ENCODE data around the gene B3GNT5.

The B3GNT5 gene

DNA sequence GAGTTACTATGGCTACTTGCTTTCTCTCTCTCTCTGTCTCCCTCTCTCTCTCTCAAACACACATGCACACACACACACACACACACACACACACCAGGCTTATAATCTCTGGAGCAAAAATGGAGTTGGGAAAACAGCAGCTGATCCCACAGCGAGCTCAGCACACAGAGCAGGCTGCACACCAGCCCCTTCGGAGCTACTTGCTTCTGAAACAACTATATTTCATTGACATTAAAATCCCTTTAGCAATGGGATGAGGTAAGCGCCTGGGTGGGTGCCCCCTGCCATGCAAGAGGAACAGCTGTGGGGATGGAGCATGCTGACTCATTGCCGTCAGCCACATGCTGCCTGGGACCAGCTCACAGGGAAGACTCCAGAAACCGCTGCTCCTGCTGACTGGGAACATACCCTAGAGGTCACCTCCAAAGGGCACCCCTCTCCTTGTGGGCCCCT lies 45.7 kb downstream of the B3GNT5 start:
- Histone ChIP-seq H3K27ac (ENCODE audit: low read depth, low read length) (no peak overlapping the region), H3K27me3 (ENCODE audit: control insufficient read depth in 1 of 2, insufficient read depth in 2 of 2, low read length in 2 of 2) (no peaks in the 10 kb centered on the region), H3K4me1 (ENCODE audit: control insufficient read depth in 1 of 2, insufficient read depth in 2 of 2, low read length in 2 of 2) (peaks cover 0 to 3% of the 10 kb centered on the region in 2 donors), H3K36me3 (ENCODE audit: control insufficient read depth in 1 of 2, insufficient read depth in 2 of 2, low read length in 2 of 2) (peaks cover 0 to 4% of the 10 kb centered on the region in 2 donors), H3K9ac (ENCODE audit: low read depth in 1 of 2, low read length in 2 of 2) (no peak overlapping the region), H3K4me3 (ENCODE audit: low read depth in 1 of 2, low read length in 2 of 2) (no peak overlapping the region), H3K9me3 (ENCODE audit: control insufficient read depth in 1 of 2, low read length in 2 of 2) (no peaks in the 10 kb centered on the region)

DNA sequence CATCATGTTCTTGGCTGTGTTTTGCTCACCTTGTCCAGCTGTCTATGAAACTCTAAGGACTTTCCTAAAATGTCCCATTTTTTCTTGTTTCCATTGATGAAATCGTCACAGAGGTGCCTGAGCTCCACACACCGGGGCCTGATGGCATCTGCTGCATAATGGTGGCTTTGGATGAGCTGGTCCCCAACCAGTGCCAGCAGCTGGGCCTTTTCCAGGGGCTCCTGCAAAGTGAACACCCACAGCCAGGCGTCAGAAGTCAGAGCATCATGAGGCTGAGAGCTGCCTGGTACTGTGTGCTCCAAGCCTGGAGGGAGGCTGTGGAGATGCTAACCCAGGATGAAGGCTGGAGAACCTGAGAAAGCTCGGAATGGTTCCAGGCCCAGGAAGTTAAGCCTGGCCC lies 46.9 kb downstream of the B3GNT5 start:
- no peak overlapping the region for H3K27ac ChIP-seq (ENCODE audit: low read depth, low read length)
- peaks cover 0 to 8% of the 10 kb centered on the region in 2 donors for H3K4me1 ChIP-seq (ENCODE audit: control insufficient read depth in 1 of 2, insufficient read depth in 2 of 2, low read length in 2 of 2)
- H3K27me3 ChIP-seq (ENCODE audit: control insufficient read depth in 1 of 2, insufficient read depth in 2 of 2, low read length in 2 of 2), result no peaks in the 10 kb centered on the region

DNA sequence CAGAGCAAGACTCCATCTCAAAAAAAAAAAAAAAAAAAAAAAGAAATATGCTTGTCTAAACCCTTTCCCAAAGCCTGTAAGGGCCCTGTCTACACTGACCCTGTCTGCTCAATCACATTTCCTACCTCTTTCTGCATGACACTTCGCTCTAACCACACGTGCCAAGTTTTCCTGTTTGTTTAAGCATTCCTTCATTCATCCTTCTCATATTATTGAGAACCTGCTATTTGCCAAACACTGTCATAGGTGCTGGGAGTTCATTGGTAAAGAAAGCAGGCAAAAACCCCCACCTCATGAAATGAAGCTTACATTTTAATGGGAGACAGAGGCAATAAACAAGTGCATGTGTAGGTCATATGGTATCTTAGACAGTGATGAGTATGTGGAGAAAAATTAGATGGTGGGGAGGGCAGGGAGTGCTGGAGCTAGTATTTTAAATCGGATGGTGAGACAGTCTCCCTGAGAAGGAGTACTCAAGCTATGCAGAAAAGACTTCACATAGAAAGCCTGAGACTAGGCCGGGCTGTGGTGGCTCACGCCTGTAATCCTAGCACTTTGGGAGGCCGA lies 48.0 kb downstream of the B3GNT5 start:
- Histone ChIP-seq H3K36me3 (ENCODE audit: control insufficient read depth in 1 of 2, insufficient read depth in 2 of 2, low read length in 2 of 2) (peaks cover 0 to 2% of the 10 kb centered on the region in 2 donors), H3K9ac (ENCODE audit: low read depth in 1 of 2, low read length in 2 of 2) (no peak overlapping the region), H3K4me3 (ENCODE audit: low read depth in 1 of 2, low read length in 2 of 2) (no peak overlapping the region), H3K27me3 (ENCODE audit: control insufficient read depth in 1 of 2, insufficient read depth in 2 of 2, low read length in 2 of 2) (no peaks in the 10 kb centered on the region), H3K9me3 (ENCODE audit: control insufficient read depth in 1 of 2, low read length in 2 of 2) (no peaks in the 10 kb centered on the region), H3K4me1 (ENCODE audit: control insufficient read depth in 1 of 2, insufficient read depth in 2 of 2, low read length in 2 of 2) (peaks cover 3 to 11% of the 10 kb centered on the region in 2 donors), H3K27ac (ENCODE audit: low read depth, low read length) (no peak overlapping the region)

More for the DNA sequence above, 46.9 kb downstream of the B3GNT5 start:
- no peak overlapping the region for H3K9ac ChIP-seq (ENCODE audit: low read depth in 1 of 2, low read length in 2 of 2)
- H3K9me3 ChIP-seq (ENCODE audit: control insufficient read depth in 1 of 2, low read length in 2 of 2), result no peaks in the 10 kb centered on the region
- H3K4me3 ChIP-seq (ENCODE audit: low read depth in 1 of 2, low read length in 2 of 2), result no peak overlapping the region
- H3K36me3 ChIP-seq (ENCODE audit: control insufficient read depth in 1 of 2, insufficient read depth in 2 of 2, low read length in 2 of 2), result peaks cover 0 to 4% of the 10 kb centered on the region in 2 donors

DNA sequence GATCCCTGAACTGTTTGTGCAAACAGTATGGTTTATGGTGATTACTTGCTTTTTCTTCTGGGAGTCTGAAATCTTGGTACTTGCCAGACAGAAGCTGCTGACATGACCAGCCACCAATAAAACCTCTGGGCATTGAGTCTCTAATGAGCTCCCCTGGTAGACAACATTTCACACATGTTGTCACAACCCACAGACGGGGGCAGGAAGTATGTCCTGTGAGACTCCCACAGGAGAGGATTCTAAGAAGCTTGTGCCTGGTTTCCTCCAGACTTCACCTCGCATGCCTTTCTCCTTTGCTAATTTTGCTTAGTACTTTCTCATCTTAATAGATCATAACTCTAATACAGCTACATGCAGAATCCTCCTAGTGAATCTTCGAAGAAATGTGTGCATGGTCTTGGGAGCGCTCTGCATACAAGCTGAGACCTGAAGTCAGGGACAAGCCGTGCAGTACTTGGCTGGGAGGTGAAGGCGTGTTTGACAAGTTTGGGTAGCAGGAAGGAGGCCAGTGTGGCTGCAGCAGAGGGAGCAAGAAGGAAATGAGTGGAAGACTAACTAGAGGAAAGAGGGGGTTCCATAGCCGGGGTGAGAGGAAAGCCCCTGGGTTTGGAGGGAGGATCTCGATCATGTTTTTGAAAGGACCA lies 49.0 kb downstream of the B3GNT5 start:
- H3K9me3 ChIP-seq (ENCODE audit: control insufficient read depth in 1 of 2, low read length in 2 of 2), result no peaks in the 10 kb centered on the region

DNA sequence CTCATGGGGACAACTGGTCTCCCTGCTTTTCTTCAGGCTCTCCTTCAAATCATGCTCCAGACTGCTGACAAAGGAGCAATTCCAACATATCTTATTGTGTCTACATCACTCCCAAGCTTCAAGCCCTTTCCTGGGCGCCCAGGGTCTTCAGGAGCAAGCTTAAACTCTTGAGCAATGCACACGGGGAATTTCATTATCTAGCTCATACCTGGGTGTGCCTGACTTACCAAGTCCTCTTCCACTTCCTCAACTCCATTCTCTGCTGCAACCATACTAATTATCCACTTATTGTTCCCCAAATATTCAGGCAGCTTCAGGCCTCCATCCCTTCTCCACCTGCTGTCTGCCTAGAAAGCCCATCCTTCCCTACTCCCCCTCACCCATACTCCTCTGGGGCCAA lies 50.6 kb downstream of the B3GNT5 start:
- Histone ChIP-seq H3K4me1 (ENCODE audit: control insufficient read depth in 1 of 2, insufficient read depth in 2 of 2, low read length in 2 of 2) (peaks cover 25 to 30% of the 10 kb centered on the region in 2 donors), H3K27me3 (ENCODE audit: control insufficient read depth in 1 of 2, insufficient read depth in 2 of 2, low read length in 2 of 2) (no peaks in the 10 kb centered on the region), H3K27ac (ENCODE audit: low read depth, low read length) (no peak overlapping the region), H3K9ac (ENCODE audit: low read depth in 1 of 2, low read length in 2 of 2) (no peak overlapping the region), H3K9me3 (ENCODE audit: control insufficient read depth in 1 of 2, low read length in 2 of 2) (no peaks in the 10 kb centered on the region), H3K4me3 (ENCODE audit: low read depth in 1 of 2, low read length in 2 of 2) (no peak overlapping the region), H3K36me3 (ENCODE audit: control insufficient read depth in 1 of 2, insufficient read depth in 2 of 2, low read length in 2 of 2) (no peaks in the 10 kb centered on the region)

More for the DNA sequence above, 49.0 kb downstream of the B3GNT5 start:
- Histone ChIP-seq H3K4me3 (ENCODE audit: low read depth in 1 of 2, low read length in 2 of 2) (no peak overlapping the region), H3K27ac (ENCODE audit: low read depth, low read length) (no peak overlapping the region), H3K9ac (ENCODE audit: low read depth in 1 of 2, low read length in 2 of 2) (no peak overlapping the region), H3K36me3 (ENCODE audit: control insufficient read depth in 1 of 2, insufficient read depth in 2 of 2, low read length in 2 of 2) (no peaks in the 10 kb centered on the region), H3K4me1 (ENCODE audit: control insufficient read depth in 1 of 2, insufficient read depth in 2 of 2, low read length in 2 of 2) (peaks cover 10 to 19% of the 10 kb centered on the region in 2 donors), H3K27me3 (ENCODE audit: control insufficient read depth in 1 of 2, insufficient read depth in 2 of 2, low read length in 2 of 2) (no peaks in the 10 kb centered on the region)

DNA sequence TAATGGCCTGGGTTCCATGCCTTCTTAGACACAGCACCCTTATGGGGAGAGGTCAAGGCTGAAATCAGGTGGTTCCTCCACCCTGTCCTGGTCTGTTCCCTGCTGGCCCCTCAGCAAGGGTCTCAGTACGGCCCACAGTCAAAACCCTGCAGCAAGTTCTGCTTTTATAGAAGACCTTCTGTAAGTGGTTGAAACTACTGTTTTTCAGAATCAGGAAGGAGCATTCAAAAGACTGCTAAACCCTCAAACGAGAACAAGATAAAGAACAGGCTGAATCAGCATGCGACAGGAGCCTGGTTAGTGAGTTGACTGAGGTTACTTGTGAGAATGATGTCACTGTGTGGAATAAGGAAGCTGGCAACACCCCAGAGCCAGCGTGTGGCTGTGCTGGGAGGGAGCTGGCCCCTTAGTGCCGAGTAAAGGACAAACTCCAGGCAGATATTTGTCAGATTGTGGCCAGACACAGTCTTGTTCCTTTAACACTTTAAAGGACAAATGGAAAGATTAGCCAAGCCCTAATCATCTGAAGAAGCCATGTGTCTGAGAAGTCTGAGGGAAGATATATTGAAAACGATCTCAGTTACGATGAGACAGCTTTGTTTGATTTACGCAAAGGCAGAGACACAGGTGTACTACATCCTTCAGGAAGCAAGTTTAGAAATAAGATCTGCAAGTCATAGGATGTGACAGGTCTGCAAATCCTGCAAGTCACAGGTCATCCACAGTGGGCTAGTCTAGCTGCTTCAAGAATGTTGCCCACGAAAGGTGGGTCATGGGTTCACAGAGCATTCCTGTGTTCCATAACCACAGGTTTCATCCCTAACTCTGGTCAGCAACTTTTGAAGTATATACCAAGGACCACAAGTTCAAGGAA lies 54.0 kb downstream of the B3GNT5 start:
- no peaks in the 10 kb centered on the region for H3K36me3 ChIP-seq (ENCODE audit: control insufficient read depth in 1 of 2, insufficient read depth in 2 of 2, low read length in 2 of 2)
- H3K9ac ChIP-seq (ENCODE audit: low read depth in 1 of 2, low read length in 2 of 2), result peak overlapping the region; percentile 44 to 60
- H3K4me3 ChIP-seq (ENCODE audit: low read depth in 1 of 2, low read length in 2 of 2), result peak overlapping the region; percentile 22 to 48
- peaks cover 35 to 43% of the 10 kb centered on the region in 2 donors for H3K4me1 ChIP-seq (ENCODE audit: control insufficient read depth in 1 of 2, insufficient read depth in 2 of 2, low read length in 2 of 2)
- H3K27ac ChIP-seq (ENCODE audit: low read depth, low read length), result peak overlapping the region; percentile 73
- no peaks in the 10 kb centered on the region for H3K9me3 ChIP-seq (ENCODE audit: control insufficient read depth in 1 of 2, low read length in 2 of 2)
- no peaks in the 10 kb centered on the region for H3K27me3 ChIP-seq (ENCODE audit: control insufficient read depth in 1 of 2, insufficient read depth in 2 of 2, low read length in 2 of 2)

DNA sequence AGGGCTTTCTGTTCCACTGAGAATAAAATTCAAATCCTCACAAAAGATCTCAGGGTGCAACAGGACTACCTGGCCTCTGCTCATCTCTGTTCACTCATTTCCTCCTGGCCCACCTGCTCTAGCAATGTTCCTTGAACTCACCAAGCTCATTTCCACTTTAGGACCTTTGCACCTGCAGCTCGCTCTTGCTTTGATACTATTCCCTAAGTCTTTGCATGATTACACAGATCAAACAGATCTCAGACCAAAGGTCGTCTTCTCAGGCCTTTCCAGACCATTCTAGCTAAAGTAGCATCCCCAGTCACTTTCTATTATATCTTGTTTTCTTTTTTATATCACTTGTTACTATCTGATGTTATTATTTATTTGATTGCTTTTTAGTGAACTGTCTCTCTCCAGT lies 54.7 kb downstream of the B3GNT5 start:
- H3K4me1 ChIP-seq (ENCODE audit: control insufficient read depth in 1 of 2, insufficient read depth in 2 of 2, low read length in 2 of 2), result peaks cover 35 to 43% of the 10 kb centered on the region in 2 donors
- H3K9ac ChIP-seq (ENCODE audit: low read depth in 1 of 2, low read length in 2 of 2), result peak overlapping the region in 1 of 2 donors; percentile 60
- H3K36me3 ChIP-seq (ENCODE audit: control insufficient read depth in 1 of 2, insufficient read depth in 2 of 2, low read length in 2 of 2), result no peaks in the 10 kb centered on the region
- H3K27me3 ChIP-seq (ENCODE audit: control insufficient read depth in 1 of 2, insufficient read depth in 2 of 2, low read length in 2 of 2), result no peaks in the 10 kb centered on the region
- peak overlapping the region; percentile 22 to 48 for H3K4me3 ChIP-seq (ENCODE audit: low read depth in 1 of 2, low read length in 2 of 2)
- H3K27ac ChIP-seq (ENCODE audit: low read depth, low read length), result peak overlapping the region; percentile 54
- no peaks in the 10 kb centered on the region for H3K9me3 ChIP-seq (ENCODE audit: control insufficient read depth in 1 of 2, low read length in 2 of 2)

DNA sequence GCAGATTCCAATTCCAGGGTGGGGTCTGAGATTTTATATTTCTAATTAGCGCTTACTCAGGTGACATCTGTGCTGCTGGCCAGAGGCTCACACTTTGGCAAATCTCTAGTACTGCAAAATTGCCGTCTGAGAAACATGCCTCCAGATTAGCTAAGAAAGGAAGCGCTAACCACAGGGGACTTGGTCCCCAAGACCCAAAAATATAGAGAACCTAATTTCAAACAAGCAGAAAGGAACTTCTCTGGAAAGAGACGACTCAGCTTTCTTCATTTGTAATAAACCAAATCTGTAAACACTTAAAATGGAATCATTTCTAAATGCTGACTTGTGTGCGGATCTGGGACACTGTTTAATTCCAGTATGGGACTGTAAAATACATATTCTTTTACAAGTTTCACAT lies 55.7 kb downstream of the B3GNT5 start:
- H3K27ac ChIP-seq (ENCODE audit: low read depth, low read length), result no peak overlapping the region
- H3K36me3 ChIP-seq (ENCODE audit: control insufficient read depth in 1 of 2, insufficient read depth in 2 of 2, low read length in 2 of 2), result no peaks in the 10 kb centered on the region
- no peak overlapping the region for H3K9ac ChIP-seq (ENCODE audit: low read depth in 1 of 2, low read length in 2 of 2)
- peaks cover 36 to 40% of the 10 kb centered on the region in 2 donors for H3K4me1 ChIP-seq (ENCODE audit: control insufficient read depth in 1 of 2, insufficient read depth in 2 of 2, low read length in 2 of 2)
- no peaks in the 10 kb centered on the region for H3K27me3 ChIP-seq (ENCODE audit: control insufficient read depth in 1 of 2, insufficient read depth in 2 of 2, low read length in 2 of 2)
- H3K4me3 ChIP-seq (ENCODE audit: low read depth in 1 of 2, low read length in 2 of 2), result no peak overlapping the region
- no peaks in the 10 kb centered on the region for H3K9me3 ChIP-seq (ENCODE audit: control insufficient read depth in 1 of 2, low read length in 2 of 2)

DNA sequence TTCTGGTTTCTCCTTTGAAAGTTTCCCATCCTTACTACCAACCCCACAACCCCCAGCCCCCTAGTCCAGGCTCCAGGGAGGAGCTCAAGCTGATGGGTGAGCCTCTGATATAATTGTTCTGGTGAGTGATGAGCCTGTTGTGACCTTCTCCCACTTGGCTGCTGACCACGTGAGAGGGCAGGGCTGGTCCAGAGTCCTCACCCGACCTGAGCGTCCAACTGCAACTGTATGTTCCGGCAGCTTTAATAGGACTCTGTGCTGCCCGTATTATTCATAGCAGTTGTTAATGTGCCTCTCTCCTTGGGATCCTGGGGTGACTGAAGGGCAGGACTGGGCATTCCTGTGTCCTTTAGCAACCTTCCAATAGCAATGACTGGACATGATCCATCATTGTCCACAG lies 56.2 kb downstream of the B3GNT5 start:
- H3K27me3 ChIP-seq (ENCODE audit: control insufficient read depth in 1 of 2, insufficient read depth in 2 of 2, low read length in 2 of 2), result no peaks in the 10 kb centered on the region
- no peaks in the 10 kb centered on the region for H3K9me3 ChIP-seq (ENCODE audit: control insufficient read depth in 1 of 2, low read length in 2 of 2)
- peaks cover 36 to 38% of the 10 kb centered on the region in 2 donors for H3K4me1 ChIP-seq (ENCODE audit: control insufficient read depth in 1 of 2, insufficient read depth in 2 of 2, low read length in 2 of 2)
- no peaks in the 10 kb centered on the region for H3K36me3 ChIP-seq (ENCODE audit: control insufficient read depth in 1 of 2, insufficient read depth in 2 of 2, low read length in 2 of 2)
- H3K27ac ChIP-seq (ENCODE audit: low read depth, low read length), result no peak overlapping the region
- H3K9ac ChIP-seq (ENCODE audit: low read depth in 1 of 2, low read length in 2 of 2), result peak overlapping the region in 1 of 2 donors; percentile 2
- no peak overlapping the region for H3K4me3 ChIP-seq (ENCODE audit: low read depth in 1 of 2, low read length in 2 of 2)

DNA sequence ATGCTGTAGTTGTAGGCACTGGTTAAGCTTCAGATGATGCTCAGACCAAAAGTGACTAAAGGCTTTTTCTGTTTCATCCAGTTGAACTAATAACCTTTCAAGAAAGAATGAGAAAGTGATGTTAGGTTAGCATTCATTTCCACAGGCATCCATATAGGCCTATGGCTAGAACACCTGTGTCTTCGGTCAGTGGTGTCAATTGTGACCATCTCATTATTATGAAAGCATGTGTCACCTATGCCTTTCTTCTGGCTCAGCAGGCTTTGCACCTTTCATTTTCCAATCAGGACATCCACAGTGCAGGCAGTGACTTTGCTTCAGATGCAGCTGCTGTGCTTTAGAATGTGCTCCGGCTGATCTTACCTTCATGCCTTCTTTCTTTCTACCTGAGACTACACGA lies 57.9 kb downstream of the B3GNT5 start:
- Histone ChIP-seq H3K9me3 (ENCODE audit: control insufficient read depth in 1 of 2, low read length in 2 of 2) (no peaks in the 10 kb centered on the region), H3K27me3 (ENCODE audit: control insufficient read depth in 1 of 2, insufficient read depth in 2 of 2, low read length in 2 of 2) (no peaks in the 10 kb centered on the region), H3K4me1 (ENCODE audit: control insufficient read depth in 1 of 2, insufficient read depth in 2 of 2, low read length in 2 of 2) (peaks cover 41 to 42% of the 10 kb centered on the region in 2 donors), H3K4me3 (ENCODE audit: low read depth in 1 of 2, low read length in 2 of 2) (no peak overlapping the region), H3K27ac (ENCODE audit: low read depth, low read length) (no peak overlapping the region), H3K36me3 (ENCODE audit: control insufficient read depth in 1 of 2, insufficient read depth in 2 of 2, low read length in 2 of 2) (no peaks in the 10 kb centered on the region), H3K9ac (ENCODE audit: low read depth in 1 of 2, low read length in 2 of 2) (no peak overlapping the region)
